Esophagus muscularis mucosa (tissue), 4 donors: ENCODE measurements around the gene C3orf33.

Experiments
- EP300 ChIP-seq: sonication (generic); formaldehyde crosslinking; IDR thresholded peaks from one replicate; pipeline ENCODE4 v1.6.1; 2017; ENCODE audit warnings: antibody characterized with exemption
- POLR2A ChIP-seq: fragments of 450-650 bp; IDR thresholded peaks from one replicate; pipeline ENCODE4 v1.6.1; 2017; ENCODE audit warnings: antibody characterized with exemption, moderate library complexity, mild to moderate bottlenecking, low read depth
- POLR2AphosphoS5 ChIP-seq, 2 donors: sonication (generic); formaldehyde crosslinking; IDR thresholded peaks; one replicate each; pipeline ENCODE4 v1.6.1; 2017; ENCODE audit warnings: antibody characterized with exemption in 2 of 2
- TF ChIP-seq, protein P1 (sequence below), 3 experiments: fragments of 200-600 bp in 2 of 3; fragments of 450-650 bp in 1 of 3; sonication (generic) in 2 of 3; IDR thresholded peaks; one replicate each; pipeline ENCODE4 v1.5.1; 2017 to 2019; ENCODE audit warnings: antibody characterized with exemption in 3 of 3, mild to moderate bottlenecking in 2 of 3, moderate library complexity in 1 of 3

DNA sequence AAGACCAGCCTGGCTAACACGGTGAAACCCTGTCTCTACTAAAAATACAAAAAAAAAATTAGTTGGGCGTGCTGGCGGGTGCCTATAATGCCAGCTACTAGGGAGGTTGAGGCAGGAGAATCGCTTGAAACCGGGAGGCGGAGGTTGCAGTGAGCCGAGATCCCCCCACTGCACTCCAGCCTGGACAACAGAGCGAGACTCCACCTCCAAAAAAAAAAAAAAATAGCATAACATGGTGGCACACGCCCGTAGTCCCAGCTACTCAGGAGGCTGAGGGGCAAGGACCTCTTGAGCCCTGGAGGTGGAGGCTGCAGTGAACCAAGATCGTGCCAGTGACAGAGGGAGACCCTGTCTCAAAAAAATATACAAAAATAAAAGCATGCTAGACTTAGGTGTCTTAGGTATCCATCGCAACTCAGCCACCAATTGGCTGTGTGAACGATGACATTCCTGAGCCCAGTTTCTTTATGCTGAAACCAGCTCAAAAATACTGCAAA lies 67.5 kb downstream of the C3orf33 start:
- TF ChIP-seq, protein P1, sequence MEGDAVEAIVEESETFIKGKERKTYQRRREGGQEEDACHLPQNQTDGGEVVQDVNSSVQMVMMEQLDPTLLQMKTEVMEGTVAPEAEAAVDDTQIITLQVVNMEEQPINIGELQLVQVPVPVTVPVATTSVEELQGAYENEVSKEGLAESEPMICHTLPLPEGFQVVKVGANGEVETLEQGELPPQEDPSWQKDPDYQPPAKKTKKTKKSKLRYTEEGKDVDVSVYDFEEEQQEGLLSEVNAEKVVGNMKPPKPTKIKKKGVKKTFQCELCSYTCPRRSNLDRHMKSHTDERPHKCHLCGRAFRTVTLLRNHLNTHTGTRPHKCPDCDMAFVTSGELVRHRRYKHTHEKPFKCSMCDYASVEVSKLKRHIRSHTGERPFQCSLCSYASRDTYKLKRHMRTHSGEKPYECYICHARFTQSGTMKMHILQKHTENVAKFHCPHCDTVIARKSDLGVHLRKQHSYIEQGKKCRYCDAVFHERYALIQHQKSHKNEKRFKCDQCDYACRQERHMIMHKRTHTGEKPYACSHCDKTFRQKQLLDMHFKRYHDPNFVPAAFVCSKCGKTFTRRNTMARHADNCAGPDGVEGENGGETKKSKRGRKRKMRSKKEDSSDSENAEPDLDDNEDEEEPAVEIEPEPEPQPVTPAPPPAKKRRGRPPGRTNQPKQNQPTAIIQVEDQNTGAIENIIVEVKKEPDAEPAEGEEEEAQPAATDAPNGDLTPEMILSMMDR (IDR thresholded peaks at IDR 0.05) = no peak
- TF ChIP-seq POLR2AphosphoS5 (IDR thresholded peaks at IDR 0.05) (no peak), POLR2A (no peak), EP300 (no peak)
